Stimulated activated CD8-positive, alpha-beta memory T cell treated with anti-CD3 and anti-CD28 coated beads, Interleukin-4, amount 100 ng/mL, for 24 hours (primary cell): Measurements from ENCODE around the gene FABP1.

Experiments
- DNase-seq: peaks from one replicate; pipeline ENCODE4 v3.0.0-alpha.2; 2020; ENCODE audit warnings: low read depth

Gene FABP1

GRCh38 chr2:88078643-88079172 lies 49.2 kb downstream of the FABP1 start:
- DNase-seq, result no peak

GRCh38 chr2:88077080-88077479 lies 50.8 kb downstream of the FABP1 start:
- no peak for DNase-seq

DNA sequence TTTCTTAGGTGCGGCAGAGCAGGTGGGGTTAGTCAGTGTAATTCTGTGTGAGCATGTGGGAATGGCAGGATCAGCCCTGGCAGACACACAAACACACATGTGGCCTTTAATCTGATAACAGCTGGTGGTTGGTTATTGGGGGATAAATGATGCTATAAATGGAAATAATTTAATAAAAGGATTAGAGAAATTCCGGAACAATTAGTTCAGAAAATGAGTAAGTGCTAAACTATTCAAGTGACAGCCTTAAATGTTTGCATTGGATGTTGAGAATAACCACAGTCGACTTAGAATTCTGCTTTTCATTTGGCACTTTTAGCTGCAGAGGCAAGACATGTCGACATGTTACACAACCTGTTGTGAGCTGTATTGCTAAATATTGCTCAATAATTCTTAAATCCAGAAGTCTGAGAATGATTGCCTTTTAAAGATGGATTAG lies 53.0 kb downstream of the FABP1 start:
- DNase-seq, result no peak

- no peak for DNase-seq
Measured at GRCh38 chr2:88074150-88074549, 53.7 kb downstream of the FABP1 start.
